ENCODE measurements around the gene SNN. TPM values are rescaled to one million over a fixed set of nuclear protein-coding genes. Genes with fewer than 3 reads are reported as not detected.

The SNN gene
- total RNA-seq, 2 donors from 2014 or later: 3.3 to 4.9 TPM

DNA sequence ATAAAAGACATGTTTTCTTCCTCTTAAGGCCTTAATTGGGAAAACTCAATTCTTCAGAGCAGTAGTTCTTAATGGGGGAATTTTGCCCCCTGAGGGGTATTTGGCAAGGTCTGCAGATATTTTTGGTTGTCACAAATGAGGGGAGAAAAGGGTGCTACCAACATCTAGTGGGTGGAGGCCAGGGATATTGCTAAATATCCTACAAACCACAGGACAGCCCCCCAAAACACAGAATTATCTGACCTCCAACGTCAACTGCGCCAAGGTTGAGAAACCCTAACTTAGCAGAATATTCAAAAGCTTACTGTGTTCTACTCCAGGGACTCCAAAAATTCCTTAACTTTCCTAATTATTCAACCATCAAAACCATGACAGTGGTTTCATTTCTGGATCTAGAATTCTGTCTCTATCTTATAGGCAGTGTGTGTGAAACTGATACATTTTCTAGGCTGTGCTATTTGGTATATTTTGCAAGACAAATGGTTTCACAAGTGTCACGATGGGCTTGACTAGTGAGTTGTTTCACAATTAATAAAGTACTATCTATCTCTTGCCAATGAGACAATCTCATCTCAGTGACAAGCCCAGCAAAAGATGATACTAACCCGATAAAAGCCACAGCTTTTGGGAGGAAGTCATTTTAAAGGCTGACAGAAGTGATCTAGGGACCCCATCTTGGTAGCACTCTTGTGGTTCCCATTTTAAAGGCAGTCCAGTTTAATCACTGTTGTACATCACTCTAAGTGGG lies 59.7 kb downstream of the SNN start:
- H3K4me1 Mint-ChIP-seq: peaks cover 16% of the 10 kb centered on the region
- peak overlapping the region; percentile 78 for H3K27ac Mint-ChIP-seq
- peak overlapping the region; percentile 41 for H3K4me3 Mint-ChIP-seq
- H3K9me3 Mint-ChIP-seq: no peaks in the 10 kb centered on the region
- peak; percentile 83 for ATAC-seq (replicated peaks)
- peaks cover 100% of the 10 kb centered on the region for H3K36me3 Mint-ChIP-seq (ENCODE audit: low read depth)
- no peaks in the 10 kb centered on the region for H3K27me3 Mint-ChIP-seq

Other genes with a start within 250 kb of the SNN start
- gene LITAF, start 81.5 kb upstream of the SNN start, total RNA-seq: 10 to 100 TPM; 66.0 to 82.9 TPM
- gene TXNDC11, start 74.4 kb downstream of the SNN start, total RNA-seq: 10 to 100 TPM; 33.8 to 38.6 TPM
- gene ZC3H7A, start 128.8 kb downstream of the SNN start, total RNA-seq: 100 to 1,000 TPM in 1 of 2 donors, 10 to 100 TPM in 1; 67.6 to 144 TPM
- gene RSL1D1, start 183.1 kb downstream of the SNN start, total RNA-seq: 100 to 1,000 TPM; 275 to 288 TPM
- 100 to 1,000 TPM; 115 to 209 TPM for gene GSPT1, start 247.5 kb downstream of the SNN start, total RNA-seq

Measured in activated T-helper 17 cell treated with anti-CD3 and anti-CD28 coated beads, Interleukin-2, amount 50 U/mL, for 72 hours (primary cell).